ENCODE data around the gene SAP30BP.

SAP30BP gene

GRCh38 chr17:75738218-75738802 lies 71.2 kb downstream of the SAP30BP start:
- no peak for DNase-seq (ENCODE audit: low read depth, low spot score)

- DNase-seq (ENCODE audit: low read depth, low spot score): no peak
Observed at GRCh38 chr17:75739174-75739573, 72.0 kb downstream of the SAP30BP start.

GRCh38 chr17:75739801-75740200 lies 72.7 kb downstream of the SAP30BP start:
- DNase-seq (ENCODE audit: low read depth, low spot score): no peak

DNA sequence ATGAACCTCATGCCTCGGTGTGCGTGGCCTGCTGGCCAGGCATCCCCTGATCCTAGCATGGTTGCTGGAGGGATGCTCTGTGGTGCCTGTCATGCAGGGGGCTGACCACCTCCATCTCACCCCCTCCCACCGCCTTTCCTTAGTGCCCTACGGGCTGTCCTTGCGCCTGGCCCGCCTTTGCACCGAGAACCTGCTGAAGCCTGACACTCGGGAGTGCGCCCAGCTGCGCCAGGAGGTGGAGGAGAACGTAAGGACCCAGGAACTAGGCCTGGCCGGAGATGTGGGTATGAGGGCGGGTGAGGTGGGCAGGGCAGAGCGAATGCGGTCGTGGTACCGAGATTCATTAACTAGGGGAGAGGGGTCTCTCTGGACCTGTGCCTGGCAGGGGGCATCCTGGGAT lies 73.1 kb downstream of the SAP30BP start:
- DNase-seq (ENCODE audit: low read depth, low spot score): no peak

- no peak for DNase-seq (ENCODE audit: low read depth, low spot score)
Observed at GRCh38 chr17:75740631-75741077, 73.5 kb downstream of the SAP30BP start.

DNA sequence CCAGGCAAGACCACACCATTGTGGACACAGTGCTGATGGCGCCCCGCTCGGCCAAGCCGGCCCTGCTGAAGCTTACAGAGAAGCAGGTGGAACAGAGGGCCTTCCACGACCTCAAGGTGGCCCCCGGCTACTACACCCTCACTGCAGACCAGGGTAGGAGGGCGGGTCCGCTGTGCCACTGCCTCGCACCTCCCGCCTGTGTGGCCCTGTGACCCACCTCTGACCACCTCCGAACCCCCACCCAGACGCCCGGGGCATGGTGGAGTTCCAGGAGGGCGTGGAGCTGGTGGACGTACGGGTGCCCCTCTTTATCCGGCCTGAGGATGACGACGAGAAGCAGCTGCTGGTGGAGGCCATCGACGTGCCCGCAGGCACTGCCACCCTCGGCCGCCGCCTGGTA lies 75.2 kb downstream of the SAP30BP start:
- no peak for DNase-seq (ENCODE audit: low read depth, low spot score)

DNA sequence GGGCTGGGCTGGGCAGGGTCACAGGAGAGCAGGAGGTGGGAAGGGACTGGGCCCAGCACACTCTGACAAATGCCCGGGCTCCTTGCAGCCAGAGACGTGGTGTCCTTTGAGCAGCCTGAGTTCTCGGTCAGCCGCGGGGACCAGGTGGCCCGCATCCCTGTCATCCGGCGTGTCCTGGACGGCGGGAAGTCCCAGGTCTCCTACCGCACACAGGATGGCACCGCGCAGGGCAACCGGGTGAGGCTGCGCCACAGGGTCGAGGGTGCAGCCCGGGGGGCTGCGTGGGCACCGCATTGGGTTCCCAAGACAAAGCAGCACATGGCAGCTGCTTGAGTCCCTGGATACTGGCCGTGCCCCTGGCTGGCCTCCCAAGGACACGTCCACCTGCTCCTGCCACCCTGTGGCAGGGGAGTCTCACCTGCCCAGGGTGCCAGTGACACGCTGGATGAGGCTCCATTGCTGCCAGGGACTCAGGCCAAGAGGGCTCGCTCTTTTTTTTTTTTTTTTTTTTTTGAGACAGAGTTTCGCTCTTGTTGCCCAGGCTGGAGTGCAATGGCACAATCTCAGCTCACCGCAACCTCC lies 76.6 kb downstream of the SAP30BP start:
- DNase-seq (ENCODE audit: low read depth, low spot score): no peak

GRCh38 chr17:75748706-75749105 lies 81.6 kb downstream of the SAP30BP start:
- no peak for DNase-seq (ENCODE audit: low read depth, low spot score)

DNA sequence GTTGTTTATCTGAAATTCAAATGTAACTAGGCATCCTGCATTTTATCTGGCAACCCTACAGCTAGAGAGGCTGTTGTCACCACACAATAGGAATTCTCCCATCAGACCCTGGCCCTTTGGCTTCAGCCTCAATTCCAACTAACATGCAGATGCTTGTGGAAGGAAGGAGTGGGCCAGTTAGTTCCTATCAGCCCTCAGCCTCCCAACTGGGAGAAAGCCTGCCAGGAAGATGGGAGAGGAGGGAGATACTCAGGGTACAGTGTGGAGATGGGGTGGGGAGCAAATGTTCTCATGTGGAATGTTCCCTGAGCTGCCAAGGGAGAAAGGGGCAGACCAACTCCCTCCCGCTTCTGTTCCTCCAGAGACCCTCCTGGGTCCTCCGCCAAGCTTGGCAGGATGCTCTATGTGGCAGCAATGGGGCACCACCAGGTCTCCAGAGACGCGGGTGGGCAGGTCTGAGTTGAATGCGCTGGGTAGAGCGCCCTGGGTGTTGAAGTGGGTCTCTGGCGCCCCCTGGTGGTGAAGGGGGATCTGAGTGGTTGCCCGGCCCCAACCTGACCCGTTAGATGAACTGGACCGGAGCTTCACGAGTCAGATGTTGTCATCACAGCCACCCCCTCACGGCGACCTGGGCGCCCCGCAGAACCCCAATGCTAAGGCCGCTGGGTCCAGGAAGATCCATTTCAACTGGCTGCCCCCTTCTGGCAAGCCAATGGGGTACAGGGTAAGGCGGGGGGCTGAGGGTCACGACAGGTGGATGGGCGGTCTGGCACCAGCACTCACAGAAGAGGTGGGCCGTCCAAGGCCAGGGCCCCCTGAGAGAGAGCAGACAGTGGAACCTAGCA lies 82.6 kb downstream of the SAP30BP start:
- no peak for DNase-seq (ENCODE audit: low read depth, low spot score)

DNA sequence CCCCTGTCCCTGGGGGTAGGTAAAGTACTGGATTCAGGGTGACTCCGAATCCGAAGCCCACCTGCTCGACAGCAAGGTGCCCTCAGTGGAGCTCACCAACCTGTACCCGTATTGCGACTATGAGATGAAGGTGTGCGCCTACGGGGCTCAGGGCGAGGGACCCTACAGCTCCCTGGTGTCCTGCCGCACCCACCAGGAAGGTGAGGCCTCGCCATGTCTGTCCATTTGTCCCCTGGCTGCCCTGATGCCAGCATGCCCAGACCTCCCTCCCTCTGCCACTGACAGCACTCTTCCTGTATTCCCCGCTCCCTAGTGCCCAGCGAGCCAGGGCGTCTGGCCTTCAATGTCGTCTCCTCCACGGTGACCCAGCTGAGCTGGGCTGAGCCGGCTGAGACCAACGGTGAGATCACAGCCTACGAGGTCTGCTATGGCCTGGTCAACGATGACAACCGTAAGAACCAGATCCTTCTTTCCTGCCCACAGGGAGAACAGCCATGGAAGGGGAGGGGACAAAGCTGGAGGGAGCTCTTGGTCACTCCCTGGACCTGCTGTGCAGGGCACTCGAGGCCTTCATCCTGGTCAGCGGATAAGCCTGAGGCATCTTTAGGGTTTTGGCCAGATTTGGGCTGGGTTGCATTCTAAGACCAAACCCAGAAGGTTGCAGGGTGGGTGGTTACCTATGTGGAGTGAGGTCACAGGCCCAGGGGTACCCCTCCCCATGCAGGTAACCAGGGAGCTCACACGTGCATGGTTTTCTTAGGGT lies 83.7 kb downstream of the SAP30BP start:
- DNase-seq (ENCODE audit: low read depth, low spot score): no peak

- no peak for DNase-seq (ENCODE audit: low read depth, low spot score)
Observed at GRCh38 chr17:75751676-75752404, 84.7 kb downstream of the SAP30BP start.

- no peak for DNase-seq (ENCODE audit: low read depth, low spot score)
Observed at GRCh38 chr17:75752405-75752709, 85.2 kb downstream of the SAP30BP start.

GRCh38 chr17:75752802-75753513 lies 85.8 kb downstream of the SAP30BP start:
- no peak for DNase-seq (ENCODE audit: low read depth, low spot score)

DNA sequence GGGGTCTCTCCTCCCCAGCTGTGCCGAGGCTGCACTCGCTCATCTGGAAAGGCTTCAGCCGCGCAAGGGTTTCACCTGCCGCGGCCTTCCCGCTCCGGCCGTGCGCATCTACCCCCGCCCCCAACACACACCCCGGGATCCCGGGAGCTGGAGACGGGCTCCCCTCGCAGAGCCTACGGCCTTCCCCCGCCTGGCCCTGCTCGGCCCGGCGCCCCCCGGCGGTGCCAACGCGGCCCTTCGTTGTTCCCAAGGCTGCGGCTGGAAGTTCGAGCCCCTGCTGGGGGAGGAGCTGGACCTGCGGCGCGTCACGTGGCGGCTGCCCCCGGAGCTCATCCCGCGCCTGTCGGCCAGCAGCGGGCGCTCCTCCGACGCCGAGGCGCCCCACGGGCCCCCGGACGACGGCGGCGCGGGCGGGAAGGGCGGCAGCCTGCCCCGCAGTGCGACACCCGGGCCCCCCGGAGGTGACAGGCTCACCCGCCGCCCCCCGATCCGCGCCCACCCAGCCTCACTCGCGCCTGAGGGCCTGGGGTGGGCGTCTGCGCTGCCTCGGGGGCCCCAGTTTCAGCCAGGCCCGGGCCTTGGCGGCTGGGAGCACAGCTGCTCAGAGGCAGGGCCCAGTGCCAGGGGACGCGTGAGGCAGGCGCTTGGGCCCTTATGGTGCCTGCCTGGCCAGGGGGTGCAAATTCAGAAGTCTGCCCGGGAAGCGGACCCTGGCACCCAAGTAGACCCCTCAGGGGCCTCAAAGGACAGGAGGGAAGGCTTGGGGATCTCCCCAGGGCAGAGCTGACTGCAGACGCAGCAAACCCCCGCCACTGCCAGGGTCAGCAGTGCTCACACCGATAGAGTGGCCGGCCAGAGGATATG lies 86.6 kb downstream of the SAP30BP start:
- no peak for DNase-seq (ENCODE audit: low read depth, low spot score)

- no peak for DNase-seq (ENCODE audit: low read depth, low spot score)
Observed at GRCh38 chr17:75754378-75755204, 87.5 kb downstream of the SAP30BP start.

DNA sequence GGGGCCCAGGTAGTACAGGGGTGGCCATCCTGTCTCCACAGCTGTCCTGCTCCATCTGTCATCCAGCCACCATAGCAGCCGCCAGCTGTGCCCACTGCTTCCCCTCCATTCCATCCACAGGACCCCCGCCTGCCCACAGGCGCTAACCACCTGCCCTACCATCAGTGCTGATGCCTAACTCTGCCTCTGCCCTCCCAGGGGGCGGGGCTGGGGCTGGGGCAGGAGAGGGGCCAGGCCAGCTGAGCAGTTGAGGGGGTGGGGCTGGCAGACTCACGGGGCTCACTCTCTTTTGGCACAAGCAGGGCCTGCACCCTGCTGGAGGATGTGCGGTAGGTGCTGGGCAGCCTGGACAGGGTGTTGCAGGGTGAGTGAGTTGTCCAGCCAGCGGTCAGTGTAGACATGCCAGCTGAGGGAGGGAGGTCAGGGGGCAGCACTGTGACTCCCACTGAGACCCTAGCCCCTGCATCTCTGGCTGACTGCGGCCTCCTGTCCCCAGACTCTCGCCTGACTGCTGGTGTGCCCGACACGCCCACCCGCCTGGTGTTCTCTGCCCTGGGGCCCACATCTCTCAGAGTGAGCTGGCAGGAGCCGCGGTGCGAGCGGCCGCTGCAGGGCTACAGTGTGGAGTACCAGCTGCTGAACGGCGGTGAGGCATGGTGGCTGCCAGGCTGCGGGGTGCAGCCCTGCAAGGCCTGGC lies 88.2 kb downstream of the SAP30BP start:
- DNase-seq (ENCODE audit: low read depth, low spot score): no peak

DNA sequence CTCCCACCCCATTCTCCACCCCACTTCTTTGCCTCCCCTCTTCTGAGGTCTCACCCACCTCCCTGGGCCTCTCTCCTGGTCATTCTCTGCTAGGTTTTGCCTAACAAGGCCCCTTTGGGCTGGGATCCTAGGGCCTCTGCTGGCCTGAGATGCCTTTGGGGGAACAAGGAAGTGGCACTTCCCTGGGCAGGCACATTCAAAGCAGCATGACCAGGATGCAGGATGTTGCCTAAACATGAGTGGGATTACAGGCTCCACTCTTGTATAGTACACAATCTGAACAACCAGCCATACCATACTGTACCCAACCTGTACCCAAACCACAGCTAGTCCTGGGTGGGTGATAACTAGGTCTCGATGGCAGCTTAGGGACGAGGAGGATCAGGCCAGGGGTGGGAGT lies 88.9 kb downstream of the SAP30BP start:
- DNase-seq (ENCODE audit: low read depth, low spot score): no peak

GRCh38 chr17:75756451-75757085 lies 89.4 kb downstream of the SAP30BP start:
- no peak for DNase-seq (ENCODE audit: low read depth, low spot score)
